HCT116 (cell line): ENCODE results near the gene TP53RK.

Experiments used
- CBX3 ChIP-seq: IDR thresholded peaks from 2 replicates; pipeline ENCODE4 v1.6.1; 2012; ENCODE audit warnings: low read depth
- CEBPB ChIP-seq: IDR thresholded peaks from 2 replicates; pipeline ENCODE4 v1.6.1; 2012; ENCODE audit warnings: low read depth
- EGR1 ChIP-seq: IDR thresholded peaks from 2 replicates; pipeline ENCODE4 v1.6.1; 2012; ENCODE audit warnings: low read depth
- EZH2 ChIP-seq: fragments of 200-600 bp; sonication (generic); IDR thresholded peaks from 2 replicates; pipeline ENCODE4 v1.6.1; 2017; ENCODE audit warnings: antibody characterized with exemption, mixed run types
- JUND ChIP-seq: IDR thresholded peaks from 2 replicates; pipeline ENCODE4 v1.6.1; 2012
- POLR2A ChIP-seq: IDR thresholded peaks from 2 replicates; pipeline ENCODE4 v1.7.0; 2011; ENCODE audit warnings: borderline replicate concordance; ENCODE audit not compliant: insufficient read depth, insufficient read length; ENCODE audit errors: extremely low read depth
- POLR2AphosphoS5 ChIP-seq: IDR thresholded peaks from 2 replicates; pipeline ENCODE4 v1.6.1; 2011; ENCODE audit warnings: mild to moderate bottlenecking, low read depth, low read length, moderate library complexity
- RAD21 ChIP-seq: IDR thresholded peaks from 2 replicates; pipeline ENCODE4 v1.6.1; 2012; ENCODE audit warnings: low read depth, mild to moderate bottlenecking
- SP1 ChIP-seq: IDR thresholded peaks from 2 replicates; pipeline ENCODE4 v1.6.1; 2012; ENCODE audit warnings: low read depth
- YY1 ChIP-seq: IDR thresholded peaks from 2 replicates; pipeline ENCODE4 v1.6.1; 2011; ENCODE audit warnings: low read length, low read depth, moderate library complexity, mild to moderate bottlenecking; ENCODE audit not compliant: insufficient replicate concordance; ENCODE audit errors: extremely low read depth
- ZFX ChIP-seq: fragments of 450-650 bp; IDR thresholded peaks from 2 replicates; pipeline ENCODE4 v1.6.1; 2017
- TF ChIP-seq, protein P1 (sequence below), 3 experiments: fragments of 200-600 bp in 1 of 3; sonication (generic) in 1 of 3; IDR thresholded peaks in 2 of 3; conservative IDR thresholded peaks in 1 of 3; 2 replicates each; pipeline ENCODE4 v1.5.1; 2012 to 2017; ENCODE audit warnings: low read depth in 2 of 3, low read length in 2 of 3, antibody characterized with exemption in 1 of 3, borderline replicate concordance in 1 of 3, control low read depth in 1 of 3, mild to moderate bottlenecking in 1 of 3, mixed read lengths in 1 of 3, mixed run types in 1 of 3, moderate library complexity in 1 of 3; ENCODE audit not compliant: insufficient read depth in 1 of 3

DNA sequence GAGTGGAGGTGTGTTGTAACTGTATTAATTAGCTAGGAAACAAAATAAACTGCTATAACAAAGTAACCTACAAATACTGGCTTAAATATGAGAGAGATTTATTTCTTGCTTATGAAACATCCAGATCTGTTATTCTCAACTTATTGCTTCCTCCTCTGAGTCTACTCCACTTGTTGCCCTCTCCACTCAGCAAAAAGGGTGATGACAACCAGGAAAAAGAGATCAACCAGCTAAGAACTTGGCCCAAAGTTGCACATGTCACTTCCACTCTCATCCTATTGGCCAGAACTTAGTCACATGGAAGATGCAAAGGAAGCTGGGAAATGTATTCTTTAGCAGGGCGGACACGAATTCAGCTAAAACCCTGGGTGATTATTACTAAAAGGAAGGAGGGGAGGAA, 5.2 kb upstream of the TP53RK start:
- TF ChIP-seq, protein P1, sequence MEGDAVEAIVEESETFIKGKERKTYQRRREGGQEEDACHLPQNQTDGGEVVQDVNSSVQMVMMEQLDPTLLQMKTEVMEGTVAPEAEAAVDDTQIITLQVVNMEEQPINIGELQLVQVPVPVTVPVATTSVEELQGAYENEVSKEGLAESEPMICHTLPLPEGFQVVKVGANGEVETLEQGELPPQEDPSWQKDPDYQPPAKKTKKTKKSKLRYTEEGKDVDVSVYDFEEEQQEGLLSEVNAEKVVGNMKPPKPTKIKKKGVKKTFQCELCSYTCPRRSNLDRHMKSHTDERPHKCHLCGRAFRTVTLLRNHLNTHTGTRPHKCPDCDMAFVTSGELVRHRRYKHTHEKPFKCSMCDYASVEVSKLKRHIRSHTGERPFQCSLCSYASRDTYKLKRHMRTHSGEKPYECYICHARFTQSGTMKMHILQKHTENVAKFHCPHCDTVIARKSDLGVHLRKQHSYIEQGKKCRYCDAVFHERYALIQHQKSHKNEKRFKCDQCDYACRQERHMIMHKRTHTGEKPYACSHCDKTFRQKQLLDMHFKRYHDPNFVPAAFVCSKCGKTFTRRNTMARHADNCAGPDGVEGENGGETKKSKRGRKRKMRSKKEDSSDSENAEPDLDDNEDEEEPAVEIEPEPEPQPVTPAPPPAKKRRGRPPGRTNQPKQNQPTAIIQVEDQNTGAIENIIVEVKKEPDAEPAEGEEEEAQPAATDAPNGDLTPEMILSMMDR (IDR thresholded peaks at IDR 0.05 in 2 of 3, conservative IDR thresholded peaks at IDR 0.05 in 1 of 3; ENCODE audit: borderline replicate concordance in 1 of 3, insufficient read depth in 1 of 3, low read depth in 2 of 3, low read length in 2 of 3) = no peak
- TF ChIP-seq POLR2AphosphoS5 (peak; percentile 31; the same call in 1 of the 2 replicates), ZFX (no peak), POLR2A (no peak), CBX3 (no peak), RAD21 (no peak), EZH2 (no peak), EGR1 (no peak), JUND (no peak), YY1 (no peak), CEBPB (no peak), SP1 (peak; percentile 62)
